T-helper 1 cell treated with Interleukin-12 subunit alpha and Interleukin-12 subunit beta and Interleukin-4 antibody, amounts not matched to agents 30 ng/mL and 1 ng/mL, for 36 hours (primary cell): Measurements from ENCODE around the gene SCRT2. TPM values are rescaled to one million over a fixed set of nuclear protein-coding genes. Genes with fewer than 3 reads are reported as not detected.

Experiments
- intact Hi-C: fragments of 100-400 bp; cut with micrococcal nuclease; formaldehyde crosslinking; loops from one replicate; pipeline ENCODE4 v1.15.1; 2024
- total RNA-seq: library from RNA; stranded (reverse); gene quantifications from 2 replicates; pipeline ENCODE4 v1.2.3, GENCODE V29; 2022

The SCRT2 gene
- total RNA-seq, 1 donor from 2014 or later, result not detected

- intact Hi-C loops, result loop anchor here (1.0 to 2.0 kb wide), 3 partner anchors 9 to 179 kb away; partner anchors contain the start of gene FAM110A
Measured at GRCh38 chr20:653590-654416, 21.8 kb downstream of the SCRT2 start.

- intact Hi-C loops, result loop anchor here (1.0 to 2.0 kb wide), 3 partner anchors 8 to 180 kb away; partner anchors contain the start of gene FAM110A
Measured at GRCh38 chr20:653110-653589, 22.5 kb downstream of the SCRT2 start, which contains the start of gene SRXN1. Gene SRXN1 (minus strand): TSS chr20:653200. CDS start chr20:653185, 15 bp downstream.

- intact Hi-C loops, result loop anchor here (1.0 to 2.0 kb wide), 3 partner anchors 7 to 180 kb away; partner anchors contain the start of gene FAM110A
Measured at GRCh38 chr20:652615-653109, 22.9 kb downstream of the SCRT2 start.

- intact Hi-C loops, result loop anchor here (2.0 kb wide), 2 partner anchors 107 to 181 kb away; partner anchors contain the start of gene FAM110A
Measured at GRCh38 chr20:651713-652614, 23.6 kb downstream of the SCRT2 start.

GRCh38 chr20:650954-651353, 24.6 kb downstream of the SCRT2 start:
- intact Hi-C loops, result no loop called here

GRCh38 chr20:650281-650680, 25.3 kb downstream of the SCRT2 start:
- intact Hi-C loops, result no loop called here

- intact Hi-C loops, result loop anchor here (10.0 kb wide), 1 partner anchor 173 kb away; no protein-coding TSS in a partner anchor
Measured at GRCh38 chr20:647479-648019, 28.1 kb downstream of the SCRT2 start.

GRCh38 chr20:646868-647233, 28.8 kb downstream of the SCRT2 start:
- intact Hi-C loops, result loop anchor here (10.0 kb wide), 1 partner anchor 172 kb away; no protein-coding TSS in a partner anchor

- intact Hi-C loops, result loop anchor here (10.0 kb wide), 1 partner anchor 171 kb away; no protein-coding TSS in a partner anchor
Measured at GRCh38 chr20:646107-646867, 29.3 kb downstream of the SCRT2 start.

GRCh38 chr20:645318-646106, 30.1 kb downstream of the SCRT2 start:
- intact Hi-C loops, result loop anchor here (1.0 to 10.0 kb wide), 4 partner anchors 8 to 291 kb away; partner anchors contain the start of gene SRXN1

- intact Hi-C loops, result loop anchor here (1.0 to 10.0 kb wide), 4 partner anchors 8 to 291 kb away; partner anchors contain the start of gene SRXN1
Measured at GRCh38 chr20:644692-645317, 30.8 kb downstream of the SCRT2 start.

- intact Hi-C loops, result loop anchor here (10.0 kb wide), 1 partner anchor 168 kb away; no protein-coding TSS in a partner anchor
Measured at GRCh38 chr20:642398-643174, 33.0 kb downstream of the SCRT2 start.

GRCh38 chr20:642013-642397, 33.6 kb downstream of the SCRT2 start:
- intact Hi-C loops, result loop anchor here (10.0 kb wide), 1 partner anchor 167 kb away; no protein-coding TSS in a partner anchor

GRCh38 chr20:641516-641875, 34.1 kb downstream of the SCRT2 start:
- intact Hi-C loops, result loop anchor here (10.0 kb wide), 1 partner anchor 167 kb away; no protein-coding TSS in a partner anchor

- intact Hi-C loops, result loop anchor here (10.0 kb wide), 1 partner anchor 166 kb away; no protein-coding TSS in a partner anchor
Measured at GRCh38 chr20:640674-641515, 34.7 kb downstream of the SCRT2 start.

- intact Hi-C loops, result no loop called here
Measured at GRCh38 chr20:638579-638978, 37.0 kb downstream of the SCRT2 start.

GRCh38 chr20:637559-637958, 38.0 kb downstream of the SCRT2 start:
- intact Hi-C loops, result no loop called here
